ENCODE measurements around the gene SPEG. TPM values are rescaled to one million over a fixed set of nuclear protein-coding genes. Genes with fewer than 3 reads are reported as not detected.

SPEG gene
- total and polyA plus RNA-seq, 4 donors, result 81.6 to 1,108 (median 357) TPM

GRCh38 chr2:219461669-219462068, 27.0 kb downstream of the SPEG start:
- WGBS, 2 donors, result 36 to 40% methylated on average over 14 of the region's 14 CpGs
- Histone ChIP-seq H3K27me3 (ENCODE audit: control insufficient read depth in 1 of 2, insufficient read depth in 2 of 2, low read length in 1 of 2) (no peaks in the 10 kb centered on the region), H3K4me1 (ENCODE audit: control insufficient read depth in 1 of 2, insufficient read depth in 2 of 2, low read length in 2 of 2) (peaks cover 0 to 3% of the 10 kb centered on the region in 2 donors), H3K36me3 (ENCODE audit: control insufficient read depth in 1 of 2, insufficient read depth in 2 of 2, low read length in 1 of 2) (peaks cover 0 to 12% of the 10 kb centered on the region in 2 donors), H3K27ac (ENCODE audit: low read depth in 1 of 2, low read length in 2 of 2) (peak overlapping the region; percentile 65 to 76), H3K9me3 (ENCODE audit: control insufficient read depth, low read length) (no peaks in the 10 kb centered on the region), H3K4me3 (ENCODE audit: low read length in 2 of 2) (no peak overlapping the region)
- DNase-seq, result no peak
- intact Hi-C loops (cut with DNase I), result loop anchor here (5.0 kb wide), 1 partner anchor 36 kb away; the partner anchor contains the start of gene GMPPA (in 2 of the 2)
- no peak for ATAC-seq (ENCODE audit: low FRiP score)

- DNase-seq (no peak), ATAC-seq (ENCODE audit: low FRiP score) (no peak)
- intact Hi-C loops (cut with DNase I), result loop anchor here (5.0 kb wide), 1 partner anchor 35 kb away; the partner anchor contains the start of gene GMPPA (in 2 of the 2)
- WGBS, 2 donors, result 79 to 86% methylated on average over 9 of the region's 9 CpGs
- Histone ChIP-seq H3K27me3 (ENCODE audit: control insufficient read depth in 1 of 2, insufficient read depth in 2 of 2, low read length in 1 of 2) (no peaks in the 10 kb centered on the region), H3K4me1 (ENCODE audit: control insufficient read depth in 1 of 2, insufficient read depth in 2 of 2, low read length in 2 of 2) (peaks cover 0 to 3% of the 10 kb centered on the region in 2 donors), H3K9me3 (ENCODE audit: control insufficient read depth, low read length) (no peaks in the 10 kb centered on the region), H3K27ac (ENCODE audit: low read depth in 1 of 2, low read length in 2 of 2) (peak overlapping the region in 1 of 2 donors; percentile 65), H3K36me3 (ENCODE audit: control insufficient read depth in 1 of 2, insufficient read depth in 2 of 2, low read length in 1 of 2) (peaks cover 0 to 10% of the 10 kb centered on the region in 2 donors), H3K4me3 (ENCODE audit: low read length in 2 of 2) (no peak overlapping the region)
These were observed 27.7 kb downstream of the SPEG start for GRCh38 chr2:219462349-219462748.

GRCh38 chr2:219464286-219465032, 29.8 kb downstream of the SPEG start:
- no peak for DNase-seq
- Histone ChIP-seq H3K4me1 (ENCODE audit: control insufficient read depth in 1 of 2, insufficient read depth in 2 of 2, low read length in 2 of 2) (peaks cover 0 to 3% of the 10 kb centered on the region in 2 donors), H3K27ac (ENCODE audit: low read depth in 1 of 2, low read length in 2 of 2) (peak overlapping the region in 1 of 2 donors; percentile 31), H3K4me3 (ENCODE audit: low read length in 2 of 2) (no peak overlapping the region), H3K27me3 (ENCODE audit: control insufficient read depth in 1 of 2, insufficient read depth in 2 of 2, low read length in 1 of 2) (no peaks in the 10 kb centered on the region), H3K9me3 (ENCODE audit: control insufficient read depth, low read length) (no peaks in the 10 kb centered on the region), H3K36me3 (ENCODE audit: control insufficient read depth in 1 of 2, insufficient read depth in 2 of 2, low read length in 1 of 2) (peaks cover 0 to 13% of the 10 kb centered on the region in 2 donors)
- no peak for ATAC-seq (ENCODE audit: low FRiP score)
- 80 to 83% methylated on average over 20 to 21 of the region's 21 CpGs for WGBS, 2 donors
- intact Hi-C loops (cut with DNase I), result loop anchor here (5.0 kb wide), 1 partner anchor 33 kb away; the partner anchor contains the start of gene GMPPA (in 2 of the 2)

- 79 to 83% methylated on average over 47 of the region's 47 CpGs for WGBS, 2 donors
- Histone ChIP-seq H3K27me3 (ENCODE audit: control insufficient read depth in 1 of 2, insufficient read depth in 2 of 2, low read length in 1 of 2) (no peaks in the 10 kb centered on the region), H3K4me1 (ENCODE audit: control insufficient read depth in 1 of 2, insufficient read depth in 2 of 2, low read length in 2 of 2) (no peaks in the 10 kb centered on the region), H3K9me3 (ENCODE audit: control insufficient read depth, low read length) (no peaks in the 10 kb centered on the region), H3K4me3 (ENCODE audit: low read length in 2 of 2) (no peak overlapping the region), H3K27ac (ENCODE audit: low read depth in 1 of 2, low read length in 2 of 2) (peak overlapping the region in 1 of 2 donors; percentile 8), H3K36me3 (ENCODE audit: control insufficient read depth in 1 of 2, insufficient read depth in 2 of 2, low read length in 1 of 2) (peaks cover 0 to 14% of the 10 kb centered on the region in 2 donors)
- DNase-seq (no peak), ATAC-seq (ENCODE audit: low FRiP score) (no peak)
- intact Hi-C loops (cut with DNase I), result no loop called here
These were observed 31.3 kb downstream of the SPEG start for GRCh38 chr2:219465659-219466561.

- intact Hi-C loops (cut with DNase I), result no loop called here
- Histone ChIP-seq H3K9me3 (ENCODE audit: control insufficient read depth, low read length) (no peaks in the 10 kb centered on the region), H3K4me3 (ENCODE audit: low read length in 2 of 2) (no peak overlapping the region), H3K36me3 (ENCODE audit: control insufficient read depth in 1 of 2, insufficient read depth in 2 of 2, low read length in 1 of 2) (peaks cover 0 to 15% of the 10 kb centered on the region in 2 donors), H3K4me1 (ENCODE audit: control insufficient read depth in 1 of 2, insufficient read depth in 2 of 2, low read length in 2 of 2) (no peaks in the 10 kb centered on the region), H3K27ac (ENCODE audit: low read depth in 1 of 2, low read length in 2 of 2) (peak overlapping the region in 1 of 2 donors; percentile 3), H3K27me3 (ENCODE audit: control insufficient read depth in 1 of 2, insufficient read depth in 2 of 2, low read length in 1 of 2) (no peaks in the 10 kb centered on the region)
- 44 to 46% methylated on average over 28 of the region's 28 CpGs for WGBS, 2 donors
- DNase-seq (no peak), ATAC-seq (ENCODE audit: low FRiP score) (no peak)
These were observed 32.4 kb downstream of the SPEG start for GRCh38 chr2:219466816-219467735.

- intact Hi-C loops (cut with DNase I), result no loop called here
- Histone ChIP-seq H3K4me3 (ENCODE audit: low read length in 2 of 2) (no peak overlapping the region), H3K27ac (ENCODE audit: low read depth in 1 of 2, low read length in 2 of 2) (no peak overlapping the region), H3K9me3 (ENCODE audit: control insufficient read depth, low read length) (no peaks in the 10 kb centered on the region), H3K36me3 (ENCODE audit: control insufficient read depth in 1 of 2, insufficient read depth in 2 of 2, low read length in 1 of 2) (peaks cover 0 to 16% of the 10 kb centered on the region in 2 donors), H3K27me3 (ENCODE audit: control insufficient read depth in 1 of 2, insufficient read depth in 2 of 2, low read length in 1 of 2) (no peaks in the 10 kb centered on the region), H3K4me1 (ENCODE audit: control insufficient read depth in 1 of 2, insufficient read depth in 2 of 2, low read length in 2 of 2) (no peaks in the 10 kb centered on the region)
- DNase-seq (no peak), ATAC-seq (ENCODE audit: low FRiP score) (no peak)
- WGBS, 2 donors, result 60 to 61% methylated on average over 2 of the region's 2 CpGs
These were observed 33.1 kb downstream of the SPEG start for GRCh38 chr2:219467736-219468075.

- Histone ChIP-seq H3K27ac (ENCODE audit: low read depth in 1 of 2, low read length in 2 of 2) (peak overlapping the region in 1 of 2 donors; percentile 10), H3K27me3 (ENCODE audit: control insufficient read depth in 1 of 2, insufficient read depth in 2 of 2, low read length in 1 of 2) (no peaks in the 10 kb centered on the region), H3K4me3 (ENCODE audit: low read length in 2 of 2) (no peak overlapping the region), H3K36me3 (ENCODE audit: control insufficient read depth in 1 of 2, insufficient read depth in 2 of 2, low read length in 1 of 2) (peaks cover 0 to 21% of the 10 kb centered on the region in 2 donors), H3K9me3 (ENCODE audit: control insufficient read depth, low read length) (no peaks in the 10 kb centered on the region), H3K4me1 (ENCODE audit: control insufficient read depth in 1 of 2, insufficient read depth in 2 of 2, low read length in 2 of 2) (no peaks in the 10 kb centered on the region)
- ATAC-seq (ENCODE audit: low FRiP score) (no peak), DNase-seq (no peak)
- intact Hi-C loops (cut with DNase I), result no loop called here
- WGBS, 2 donors, result 77% methylated on average over 23 of the region's 23 CpGs
These were observed 34.0 kb downstream of the SPEG start for GRCh38 chr2:219468410-219469185.
